ENCODE measurements around the gene POLE2.

DNA sequence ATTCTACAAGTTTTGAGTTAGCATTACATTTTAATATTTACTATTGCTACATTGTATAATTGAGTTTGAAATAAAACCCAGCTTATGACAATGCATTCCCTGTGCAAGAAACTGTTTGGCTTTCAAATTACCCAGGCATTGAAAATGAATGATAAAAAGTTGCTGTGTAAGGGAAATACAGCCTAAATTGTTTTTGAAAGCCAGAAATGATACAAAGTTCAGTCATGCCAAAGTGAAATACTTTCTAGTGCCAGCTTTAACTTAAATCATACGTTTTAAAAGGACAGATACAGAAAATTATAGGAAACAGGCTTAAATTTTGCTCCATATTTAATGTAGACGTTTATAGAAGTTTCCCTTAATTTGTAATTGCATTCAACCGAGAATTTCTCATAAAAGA, 64.6 kb downstream of the POLE2 start:
- TF ChIP-seq POLR2A (IDR thresholded peaks at IDR 0.05): no peak
- TF ChIP-seq, protein P1, sequence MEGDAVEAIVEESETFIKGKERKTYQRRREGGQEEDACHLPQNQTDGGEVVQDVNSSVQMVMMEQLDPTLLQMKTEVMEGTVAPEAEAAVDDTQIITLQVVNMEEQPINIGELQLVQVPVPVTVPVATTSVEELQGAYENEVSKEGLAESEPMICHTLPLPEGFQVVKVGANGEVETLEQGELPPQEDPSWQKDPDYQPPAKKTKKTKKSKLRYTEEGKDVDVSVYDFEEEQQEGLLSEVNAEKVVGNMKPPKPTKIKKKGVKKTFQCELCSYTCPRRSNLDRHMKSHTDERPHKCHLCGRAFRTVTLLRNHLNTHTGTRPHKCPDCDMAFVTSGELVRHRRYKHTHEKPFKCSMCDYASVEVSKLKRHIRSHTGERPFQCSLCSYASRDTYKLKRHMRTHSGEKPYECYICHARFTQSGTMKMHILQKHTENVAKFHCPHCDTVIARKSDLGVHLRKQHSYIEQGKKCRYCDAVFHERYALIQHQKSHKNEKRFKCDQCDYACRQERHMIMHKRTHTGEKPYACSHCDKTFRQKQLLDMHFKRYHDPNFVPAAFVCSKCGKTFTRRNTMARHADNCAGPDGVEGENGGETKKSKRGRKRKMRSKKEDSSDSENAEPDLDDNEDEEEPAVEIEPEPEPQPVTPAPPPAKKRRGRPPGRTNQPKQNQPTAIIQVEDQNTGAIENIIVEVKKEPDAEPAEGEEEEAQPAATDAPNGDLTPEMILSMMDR (IDR thresholded peaks at IDR 0.05): no peak
- TF ChIP-seq POLR2AphosphoS5 (IDR thresholded peaks at IDR 0.05): no peak
